A549 (cell line): Measurements from ENCODE around the gene GBP7. TPM values are rescaled to one million over a fixed set of nuclear protein-coding genes. Genes with fewer than 3 reads are reported as not detected.

Experiments
- ATAC-seq, 2 experiments: fragments of 200-7000 bp in 1 of 2; fragments of >200 bp in 1 of 2; cut with Nextera tagmentation in 1 of 2; cut with Tn5 transposase in 1 of 2; 3 replicates each; pipeline versions ENCODE4 v1.8.0 to v1.9.1; 2018 to 2020; ENCODE audit warnings: mild to moderate bottlenecking in 1 of 2, moderate library complexity in 1 of 2
- CTCF ChIA-PET: fragments of 300-600 bp; sonication (Branson Sonifier 250); formaldehyde crosslinking; extraction: SDS; loops from one replicate; lab custom pipeline; 2021; ENCODE audit warnings: antibody characterized with exemption, inconsistent platforms; lab: Yijun Ruan, JAX
- POLR2A ChIA-PET: fragments of 350-600 bp; formaldehyde crosslinking; extraction: SDS; loops from one replicate; lab custom pipeline; 2021; ENCODE audit warnings: antibody characterized with exemption, inconsistent platforms; lab: Yijun Ruan, JAX
- DNase-seq, 2 experiments: peaks; one replicate each; pipeline versions ENCODE4 v3.0.0 to v3.0.0-alpha.2; 2011 to 2016; ENCODE audit warnings: low read depth in 1 of 2, low spot score in 1 of 2
- FAIRE-seq: peaks from 2 replicates; lab custom pipeline; 2011; peaks lifted over from hg19 to GRCh38; lab: Jason Lieb, UNC
- H3K27ac ChIP-seq, 2 experiments: fragments of >200 bp; sonication (Bioruptor Twin); formaldehyde crosslinking; 3 replicates each; pipeline ENCODE4 v1.5.1; 2016 to 2017
- H3K4me1 ChIP-seq: fragments of >200 bp; sonication (Bioruptor Twin); formaldehyde crosslinking; 3 replicates; pipeline ENCODE4 v1.6.1; 2016
- H3K4me2 ChIP-seq: fragments of >200 bp; sonication (Bioruptor Twin); formaldehyde crosslinking; 3 replicates; pipeline ENCODE4 v1.6.1; 2016
- H3K4me3 ChIP-seq: fragments of >200 bp; sonication (Bioruptor Twin); formaldehyde crosslinking; 3 replicates; pipeline ENCODE4 v1.5.1; 2016
- H3K9me3 ChIP-seq: fragments of >200 bp; sonication (Bioruptor Twin); formaldehyde crosslinking; 3 replicates; pipeline ENCODE4 v1.6.1; 2016
- ATOH8 ChIP-seq: fragments of 250-450 bp; sonication (Bioruptor Pico); IDR thresholded peaks from 2 replicates; pipeline ENCODE4 v1.5.0; 2020; ENCODE audit warnings: low read depth, mild to moderate bottlenecking, moderate library complexity
- CEBPB ChIP-seq, 2 experiments: fragments of >200 bp in 1 of 2; sonication (Bioruptor Twin) in 1 of 2; formaldehyde crosslinking in 1 of 2; IDR thresholded peaks; 2 replicates each; pipeline ENCODE4 v1.6.1; 2012 to 2016
- CHD2 ChIP-seq: fragments of 150-350 bp; IDR thresholded peaks from 2 replicates; pipeline ENCODE4 v1.6.1; 2014; ENCODE audit warnings: low read length; ENCODE audit not compliant: partially characterized antibody
- E2F6 ChIP-seq: IDR thresholded peaks from 2 replicates; pipeline ENCODE4 v1.6.1; 2012; ENCODE audit warnings: low read depth, borderline replicate concordance
- FOSL2 ChIP-seq, 2 experiments: fragments of 450-650 bp in 1 of 2; fragments of >200 bp in 1 of 2; sonication (Bioruptor Twin) in 1 of 2; formaldehyde crosslinking; IDR thresholded peaks; 2 replicates each; pipeline versions ENCODE4 v1.5.0 to v1.6.1; 2016 to 2020; ENCODE audit warnings: mild to moderate bottlenecking in 1 of 2, moderate library complexity in 1 of 2
- HOXB13 ChIP-seq: fragments of 250-450 bp; sonication (Bioruptor Pico); IDR thresholded peaks from 2 replicates; pipeline ENCODE4 v1.5.0; 2020; ENCODE audit warnings: low read depth, mild to moderate bottlenecking, moderate library complexity
- KDM1A ChIP-seq: fragments of 200-600 bp; sonication (generic); IDR thresholded peaks from 2 replicates; pipeline ENCODE4 v1.6.1; 2016; ENCODE audit warnings: low read depth, mild to moderate bottlenecking
- MAFK ChIP-seq: fragments of 450-650 bp; IDR thresholded peaks from 2 replicates; pipeline ENCODE4 v1.6.1; 2014; ENCODE audit not compliant: partially characterized antibody
- MAX ChIP-seq: IDR thresholded peaks from 2 replicates; pipeline ENCODE4 v1.6.1; 2012
- NFE2L2 ChIP-seq: fragments of 150-350 bp; conservative IDR thresholded peaks from 2 replicates; pipeline ENCODE4 v1.6.1; 2014; ENCODE audit warnings: low read length
- POLR2AphosphoS2 ChIP-seq: conservative IDR thresholded peaks from 2 replicates; pipeline ENCODE4 v1.6.1; 2012; ENCODE audit warnings: low read length, improper control_type of control experiment, inconsistent platforms
- RARB ChIP-seq: fragments of 250-450 bp; sonication (Bioruptor Pico); IDR thresholded peaks from 2 replicates; pipeline ENCODE4 v1.8.0; 2021; ENCODE audit warnings: mild to moderate bottlenecking, moderate library complexity
- REST ChIP-seq: fragments of 200-600 bp; sonication (generic); IDR thresholded peaks from 2 replicates; pipeline ENCODE4 v1.6.1; 2016; ENCODE audit warnings: antibody characterized with exemption, mild to moderate bottlenecking, moderate library complexity
- RFX5 ChIP-seq: fragments of 450-650 bp; IDR thresholded peaks from 2 replicates; pipeline ENCODE4 v1.7.1; 2014; ENCODE audit warnings: antibody characterized with exemption, mild to moderate bottlenecking, moderate library complexity
- RNF2 ChIP-seq: fragments of 200-600 bp; sonication (generic); IDR thresholded peaks from 2 replicates; pipeline ENCODE4 v1.6.1; 2016; ENCODE audit warnings: low read depth, mild to moderate bottlenecking, antibody characterized with exemption, moderate library complexity, borderline replicate concordance
- SREBF2 ChIP-seq: fragments of 450-650 bp; IDR thresholded peaks from 2 replicates; pipeline ENCODE4 v1.6.1; 2014; ENCODE audit warnings: mild to moderate bottlenecking, moderate library complexity
- TFCP2L1 ChIP-seq: fragments of 250-450 bp; sonication (Bioruptor Pico); IDR thresholded peaks from 2 replicates; pipeline ENCODE4 v1.5.0; 2021; ENCODE audit warnings: mild to moderate bottlenecking
- WGBS: methylation state at CpG from one replicate; pipeline ENCODE4 v1.1.6; 2017; ENCODE audit errors: missing lambda C conversion rate; 5-methylcytosine and 5-hydroxymethylcytosine counted together
- polyA plus RNA-seq, 4 experiments: library from polyadenylated mRNA; depleted of rRNA in 3 of 4; stranded (reverse); fragments of >200 nt; fragmentation: RNase III in 1 of 4; extraction: RNeasy Plus Mini Kit Qiagen cat#74134 plus additional on column Dnase treatment in 1 of 4; gene quantifications; 2 replicates in 3 of 4; 3 replicates in 1 of 4; pipeline ENCODE4 v1.2.3, GENCODE V29; 2011 to 2017
- TF ChIP-seq, protein P1 (sequence below): fragments of 150-350 bp; IDR thresholded peaks from 2 replicates; pipeline ENCODE4 v1.6.1; 2014; ENCODE audit warnings: low read depth, mild to moderate bottlenecking, low read length

GBP7 gene
- polyA plus RNA-seq, 2 of the 4 experiments (the other 2 are of a cell fraction), result not detected

GRCh38 chr1:89198081-89198480 lies 22.3 kb upstream of the GBP7 start:
- Histone ChIP-seq H3K9me3 (no peaks in the 10 kb centered on the region), H3K4me1 (no peaks in the 10 kb centered on the region), H3K27ac (no peak overlapping the region), H3K4me2 (no peak overlapping the region; the same call in 2 of the 3 replicates), H3K4me3 (no peak overlapping the region)
- POLR2A ChIA-PET, result no interaction called here
- WGBS, result 9% methylated on average over 8 of the region's 8 CpGs
- TF ChIP-seq FOSL2 (IDR thresholded peaks at IDR 0.05) (no peak), FOSL2 (CRISPR knock-in tag; IDR thresholded peaks at IDR 0.05) (no peak), RARB (CRISPR knock-in tag) (no peak), TFCP2L1 (no peak), CHD2 (no peak)
- CTCF ChIA-PET, result no interaction called here
- ATAC-seq (no peak), FAIRE-seq (no peak), DNase-seq (no peak)

- Histone ChIP-seq H3K27ac (no peak overlapping the region), H3K4me2 (no peak overlapping the region), H3K4me3 (no peak overlapping the region), H3K9me3 (no peaks in the 10 kb centered on the region), H3K4me1 (no peaks in the 10 kb centered on the region)
- ATAC-seq (no peak), DNase-seq (no peak), FAIRE-seq (no peak)
- TF ChIP-seq KDM1A (no peak), POLR2AphosphoS2 (no peak), MAX (no peak), CEBPB (IDR thresholded peaks at IDR 0.05) (no peak), RFX5 (no peak), SREBF2 (no peak), ATOH8 (CRISPR knock-in tag) (no peak), HOXB13 (CRISPR knock-in tag) (no peak), NFE2L2 (no peak), E2F6 (no peak), MAFK (no peak), REST (no peak), RARB (CRISPR knock-in tag) (no peak), RNF2 (no peak)
- TF ChIP-seq, protein P1, sequence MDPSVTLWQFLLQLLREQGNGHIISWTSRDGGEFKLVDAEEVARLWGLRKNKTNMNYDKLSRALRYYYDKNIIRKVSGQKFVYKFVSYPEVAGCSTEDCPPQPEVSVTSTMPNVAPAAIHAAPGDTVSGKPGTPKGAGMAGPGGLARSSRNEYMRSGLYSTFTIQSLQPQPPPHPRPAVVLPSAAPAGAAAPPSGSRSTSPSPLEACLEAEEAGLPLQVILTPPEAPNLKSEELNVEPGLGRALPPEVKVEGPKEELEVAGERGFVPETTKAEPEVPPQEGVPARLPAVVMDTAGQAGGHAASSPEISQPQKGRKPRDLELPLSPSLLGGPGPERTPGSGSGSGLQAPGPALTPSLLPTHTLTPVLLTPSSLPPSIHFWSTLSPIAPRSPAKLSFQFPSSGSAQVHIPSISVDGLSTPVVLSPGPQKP, result no peak
- ChIA-PET CTCF (no interaction called here), POLR2A (no interaction called here)
- WGBS, result 58% methylated on average over 3 of the region's 3 CpGs
Observed at GRCh38 chr1:89195476-89195875, 19.7 kb upstream of the GBP7 start.
